Prostate gland (tissue), 2 donors: ENCODE results near the gene FDXR. TPM values are rescaled to one million over a fixed set of nuclear protein-coding genes. Genes with fewer than 3 reads are reported as not detected.

Source experiments
- DNase-seq: peaks from one replicate; pipeline ENCODE4 v3.0.0-alpha.2; 2019; ENCODE audit warnings: low spot score
- H3K27ac ChIP-seq, 2 donors: fragments of 200-600 bp; sonication (generic); 2 replicates each; pipeline ENCODE4 v1.5.1; 2017 to 2019
- H3K27me3 ChIP-seq: fragments of 200-600 bp; sonication (generic); replicated peaks from 2 replicates; pipeline ENCODE4 v1.5.1; 2019; ENCODE audit not compliant: insufficient read depth
- H3K36me3 ChIP-seq, 2 donors: fragments of 200-600 bp; sonication (generic); 1 replicate in 1 of 2; 2 replicates in 1 of 2; pipeline versions ENCODE4 v1.5.1 to v1.8.1; 2017 to 2019
- H3K4me1 ChIP-seq: fragments of 200-600 bp; sonication (generic); replicated peaks from 2 replicates; pipeline ENCODE4 v1.5.1; 2019
- H3K4me3 ChIP-seq, 2 donors: fragments of 200-600 bp; sonication (generic); 2 replicates each; pipeline ENCODE4 v1.5.1; 2017 to 2019
- H3K9me3 ChIP-seq: fragments of 200-600 bp; sonication (generic); 2 replicates; pipeline ENCODE4 v1.5.1; 2017
- CTCF ChIP-seq, 4 experiments: fragments of 200-600 bp in 2 of 4; fragments of 450-650 bp in 2 of 4; sonication (generic) in 2 of 4; IDR thresholded peaks; 1 replicate in 3 of 4; 2 replicates in 1 of 4; pipeline ENCODE4 v1.5.1; 2016 to 2019; ENCODE audit warnings: antibody characterized with exemption in 4 of 4, mild to moderate bottlenecking in 2 of 4, moderate library complexity in 2 of 4
- POLR2A ChIP-seq: fragments of 450-650 bp; IDR thresholded peaks from one replicate; pipeline ENCODE4 v1.6.1; 2016; ENCODE audit warnings: antibody characterized with exemption, mild to moderate bottlenecking
- POLR2AphosphoS5 ChIP-seq: sonication (generic); formaldehyde crosslinking; IDR thresholded peaks from one replicate; pipeline ENCODE4 v1.6.1; 2017; ENCODE audit warnings: antibody characterized with exemption
- WGBS: methylation state at CpG from one replicate; pipeline ENCODE4 v1.1.5; 2018; 5-methylcytosine and 5-hydroxymethylcytosine counted together
- intact Hi-C: fragments of 100-400 bp; cut with DNase I; formaldehyde crosslinking; loops from one replicate; pipeline ENCODE4 v1.14.2; 2022
- total RNA-seq, 2 donors: library from RNA; depleted of rRNA; stranded (reverse); fragments of >200 nt; gene quantifications; one replicate each; pipeline ENCODE4 v1.1.0, GENCODE V29; 2016

FDXR gene
- total RNA-seq, 2 donors from 2014 or later: 24.6 to 182 TPM

- WGBS: 11% methylated on average over 52 of the region's 76 CpGs
- no peaks in the 10 kb centered on the region for H3K4me1 ChIP-seq
- H3K27ac ChIP-seq: no peak overlapping the region
- intact Hi-C loops: no loop called here
- no peaks in the 10 kb centered on the region for H3K9me3 ChIP-seq
- no peak overlapping the region for H3K4me3 ChIP-seq
- peaks cover 15% of the 10 kb centered on the region for H3K27me3 ChIP-seq
- DNase-seq: no peak
- TF ChIP-seq CTCF (IDR thresholded peaks at IDR 0.05) (no peak), POLR2A (no peak), POLR2AphosphoS5 (no peak)
- H3K36me3 ChIP-seq: no peaks in the 10 kb centered on the region
Measured at GRCh38 chr17:74852237-74853047, 20.4 kb downstream of the FDXR start.

GRCh38 chr17:74851612-74852236 is 21.1 kb downstream of the FDXR start:
- intact Hi-C loops: no loop called here

GRCh38 chr17:74850914-74851313 is 21.9 kb downstream of the FDXR start:
- Histone ChIP-seq H3K4me1 (no peaks in the 10 kb centered on the region), H3K27ac (no peak overlapping the region), H3K9me3 (no peaks in the 10 kb centered on the region), H3K27me3 (peaks cover 15% of the 10 kb centered on the region), H3K4me3 (no peak overlapping the region), H3K36me3 (no peaks in the 10 kb centered on the region)
- intact Hi-C loops: no loop called here
- WGBS: 74% methylated on average over 3 of the region's 3 CpGs
- DNase-seq: no peak
- TF ChIP-seq POLR2A: no peak
- no peak for TF ChIP-seq CTCF (IDR thresholded peaks at IDR 0.05)
- no peak for TF ChIP-seq POLR2AphosphoS5

More at GRCh38 chr17:74851612-74852236, 21.1 kb downstream of the FDXR start:
- Histone ChIP-seq H3K9me3 (no peaks in the 10 kb centered on the region), H3K27ac (no peak overlapping the region), H3K36me3 (no peaks in the 10 kb centered on the region), H3K4me1 (no peaks in the 10 kb centered on the region), H3K27me3 (peaks cover 15% of the 10 kb centered on the region), H3K4me3 (no peak overlapping the region)
- TF ChIP-seq POLR2A (no peak), POLR2AphosphoS5 (no peak), CTCF (IDR thresholded peaks at IDR 0.05) (no peak)
- DNase-seq: no peak
- whole genome bisulfite sequencing: 61% methylated on average over 20 of the region's 29 CpGs

- H3K27me3 ChIP-seq: peaks cover 9% of the 10 kb centered on the region
- H3K27ac ChIP-seq: no peak overlapping the region
- 85% methylated on average over 17 of the region's 17 CpGs for WGBS
- TF ChIP-seq POLR2AphosphoS5: no peak
- no peak for TF ChIP-seq CTCF (IDR thresholded peaks at IDR 0.05)
- no peak for TF ChIP-seq POLR2A
- intact Hi-C loops: no loop called here
- H3K36me3 ChIP-seq: no peaks in the 10 kb centered on the region
- no peaks in the 10 kb centered on the region for H3K4me1 ChIP-seq
- DNase-seq: no peak
- H3K9me3 ChIP-seq: no peaks in the 10 kb centered on the region
- no peak overlapping the region for H3K4me3 ChIP-seq
Measured at GRCh38 chr17:74850310-74850709, 22.5 kb downstream of the FDXR start.
